GM19467 (cell line): ENCODE data around the gene TRIO.

ENCODE experiments used
- ATAC-seq: cut with Tn5 transposase; IDR thresholded peaks from one replicate; pipeline ENCODE4 v1.9.1; 2021; ENCODE audit warnings: mild to moderate bottlenecking, moderate library complexity; ENCODE audit not compliant: unreplicated experiment

The TRIO gene

GRCh38 chr5:14260637-14261036, 117.5 kb downstream of the TRIO start:
- ATAC-seq = no peak

DNA sequence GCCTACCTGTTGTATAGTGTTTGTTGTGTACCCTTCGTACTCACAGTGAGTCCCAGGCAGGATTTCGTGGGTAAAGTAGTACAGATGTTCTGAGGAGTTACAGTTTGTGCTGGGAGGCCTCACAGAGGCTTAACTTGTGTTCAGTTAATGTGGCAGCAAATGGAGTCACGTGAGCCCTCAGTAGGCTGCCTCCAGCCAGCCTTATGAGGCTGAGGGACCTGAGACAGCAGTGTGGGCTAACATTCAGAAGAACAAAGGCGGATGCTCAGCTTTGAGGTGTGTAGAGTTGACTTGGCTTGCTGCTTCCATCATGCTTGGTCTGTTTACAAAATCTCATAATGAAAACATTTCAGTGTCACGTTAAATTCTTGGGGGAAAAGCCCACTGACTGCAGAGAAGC, 118.1 kb downstream of the TRIO start:
- ATAC-seq = no peak

- no peak for ATAC-seq
These were observed 118.9 kb downstream of the TRIO start for GRCh38 chr5:14261856-14262611.

DNA sequence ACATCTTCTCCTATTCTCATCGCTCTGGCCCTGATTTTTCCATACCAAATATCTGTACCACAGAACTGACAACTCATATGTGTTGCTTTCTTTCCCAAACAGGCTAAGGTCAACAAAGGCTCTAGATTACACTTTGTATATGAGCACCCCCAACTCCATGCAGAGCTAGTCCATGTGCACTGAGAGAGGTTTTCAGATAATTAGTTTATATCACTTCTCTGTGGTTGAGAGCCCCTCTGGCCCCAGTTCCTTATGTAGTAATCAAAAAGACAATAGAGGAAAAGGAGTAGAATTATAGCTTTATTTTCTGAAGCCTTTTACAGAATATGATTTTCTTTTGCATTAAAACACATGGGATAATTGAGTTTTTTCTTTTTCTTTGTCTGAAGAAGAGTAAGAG, 120.0 kb downstream of the TRIO start:
- no peak for ATAC-seq

DNA sequence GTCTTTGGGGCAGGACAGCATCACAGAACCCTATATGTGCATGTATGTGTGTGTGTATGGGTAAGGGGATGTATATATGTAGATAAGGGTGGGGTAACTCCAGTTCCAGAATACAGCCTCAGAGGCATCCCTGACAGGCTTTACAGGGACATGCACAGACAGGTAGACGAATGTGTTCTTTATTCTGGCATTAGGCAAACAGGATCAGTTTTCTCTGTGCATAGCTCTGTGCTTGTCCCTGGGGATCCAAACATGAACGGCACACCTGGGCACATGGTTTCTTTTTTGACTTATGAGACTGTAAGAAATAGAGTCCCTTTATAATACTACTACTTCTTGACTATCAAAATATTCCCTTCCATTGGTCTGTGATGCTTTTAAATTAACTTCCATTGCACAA, 120.6 kb downstream of the TRIO start:
- no peak for ATAC-seq

DNA sequence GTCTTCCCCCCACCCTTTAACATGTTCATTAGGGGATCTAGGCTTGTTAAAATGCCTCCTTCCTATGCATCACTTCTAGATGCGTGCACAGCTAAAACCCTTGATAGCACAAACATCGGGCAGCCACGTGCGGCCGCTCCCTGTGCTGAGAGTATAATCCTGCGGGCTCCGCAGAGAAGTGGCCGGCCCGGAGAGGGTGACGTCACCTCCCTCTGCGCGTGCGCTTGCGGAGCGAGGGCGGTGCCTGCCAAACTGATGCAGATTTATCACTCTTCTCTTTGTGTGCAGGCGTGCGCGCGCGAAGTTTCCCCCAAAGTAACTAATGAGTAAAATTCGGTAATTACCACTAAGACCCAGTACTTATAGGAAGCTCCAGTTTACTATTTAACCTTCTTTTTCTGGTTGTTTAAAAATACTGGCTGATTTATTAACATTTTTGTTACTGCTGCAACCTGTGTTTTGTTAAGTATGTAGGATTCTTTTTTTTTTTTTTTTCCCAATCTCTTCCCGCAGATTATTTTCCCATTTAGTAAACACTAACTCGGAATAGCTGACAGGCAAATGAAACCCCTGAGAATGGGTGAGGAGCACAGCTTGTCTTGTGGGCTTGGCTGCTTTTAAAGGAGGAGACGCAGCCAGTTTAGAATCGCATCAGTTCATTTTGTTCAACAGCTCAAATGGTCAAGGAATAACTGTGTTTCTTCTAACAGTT, 121.6 kb downstream of the TRIO start:
- ATAC-seq = peak; percentile 70

DNA sequence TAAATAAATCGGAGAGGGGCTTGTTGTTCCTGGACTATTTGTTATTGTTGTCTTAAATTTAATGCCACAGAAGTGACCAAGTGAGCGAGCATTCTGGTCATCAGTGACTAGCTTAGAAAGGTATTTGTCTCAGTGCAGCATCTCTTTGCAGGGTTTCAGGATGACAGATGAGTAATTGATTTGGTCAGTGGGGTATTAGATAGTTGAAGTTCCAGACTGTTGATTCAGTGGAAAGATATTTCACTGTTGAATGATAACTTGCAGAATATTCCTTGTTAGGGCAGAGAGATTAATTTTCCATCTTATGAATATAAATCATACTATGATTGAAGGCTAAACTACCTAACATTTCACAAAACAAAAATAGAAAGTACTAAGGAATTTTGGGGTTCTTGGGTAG, 122.4 kb downstream of the TRIO start:
- no peak for ATAC-seq

- ATAC-seq = no peak
These were observed 123.0 kb downstream of the TRIO start for GRCh38 chr5:14266171-14266570.

DNA sequence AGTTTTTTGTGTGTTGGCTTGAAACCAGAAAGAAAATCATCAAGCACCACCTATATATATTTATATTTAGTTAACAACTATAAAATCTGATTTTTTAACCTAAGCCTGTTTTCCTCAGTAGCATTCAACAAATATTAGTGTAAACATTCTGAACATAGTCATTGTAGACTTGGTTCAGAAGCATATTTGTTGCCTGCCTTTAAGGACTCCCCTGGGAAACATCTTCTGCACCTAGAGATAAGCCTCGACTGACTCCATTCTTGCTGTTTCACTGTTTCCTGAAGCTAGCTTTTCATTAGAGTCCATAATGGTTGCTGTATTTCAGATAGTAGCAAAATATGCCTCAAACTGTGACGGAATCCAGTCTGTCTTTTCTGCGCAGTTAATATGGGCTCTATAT, 123.5 kb downstream of the TRIO start:
- ATAC-seq = no peak

DNA sequence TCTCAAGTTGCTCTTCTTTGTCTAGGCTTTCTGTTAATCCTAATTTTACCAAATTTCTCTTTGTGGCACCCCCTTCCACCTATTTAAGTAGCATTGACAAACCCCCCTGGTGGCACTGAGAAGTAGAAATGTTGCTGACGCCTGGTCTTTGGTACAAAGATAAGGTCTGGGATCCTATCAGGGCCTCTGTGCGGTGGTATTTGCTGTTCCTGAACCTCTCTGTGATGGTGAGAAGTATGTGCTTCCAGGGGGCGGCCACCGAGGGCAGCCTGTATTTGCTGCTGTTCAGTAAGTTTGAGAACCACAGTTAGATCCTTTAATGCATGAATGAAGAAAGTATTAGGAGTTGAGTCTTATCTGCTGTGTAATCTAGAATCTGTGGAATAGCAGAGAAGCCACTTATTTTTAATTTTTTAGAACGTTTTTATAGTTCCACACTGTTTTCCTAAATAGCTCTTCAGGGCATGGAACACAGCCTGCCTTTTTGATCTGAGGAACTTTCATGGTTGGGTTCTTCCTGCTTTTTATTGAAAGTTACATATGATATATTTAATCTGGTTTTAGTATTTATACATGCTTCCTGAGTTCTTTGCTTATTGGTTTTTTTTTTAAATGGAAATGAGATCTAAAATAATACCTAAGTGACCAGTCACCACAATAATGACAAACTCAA, 124.2 kb downstream of the TRIO start:
- no peak for ATAC-seq

- ATAC-seq = no peak
These were observed 125.0 kb downstream of the TRIO start for GRCh38 chr5:14267991-14268708.

GRCh38 chr5:14268738-14269137, 125.6 kb downstream of the TRIO start:
- no peak for ATAC-seq

GRCh38 chr5:14269395-14269794, 126.3 kb downstream of the TRIO start:
- ATAC-seq = no peak

DNA sequence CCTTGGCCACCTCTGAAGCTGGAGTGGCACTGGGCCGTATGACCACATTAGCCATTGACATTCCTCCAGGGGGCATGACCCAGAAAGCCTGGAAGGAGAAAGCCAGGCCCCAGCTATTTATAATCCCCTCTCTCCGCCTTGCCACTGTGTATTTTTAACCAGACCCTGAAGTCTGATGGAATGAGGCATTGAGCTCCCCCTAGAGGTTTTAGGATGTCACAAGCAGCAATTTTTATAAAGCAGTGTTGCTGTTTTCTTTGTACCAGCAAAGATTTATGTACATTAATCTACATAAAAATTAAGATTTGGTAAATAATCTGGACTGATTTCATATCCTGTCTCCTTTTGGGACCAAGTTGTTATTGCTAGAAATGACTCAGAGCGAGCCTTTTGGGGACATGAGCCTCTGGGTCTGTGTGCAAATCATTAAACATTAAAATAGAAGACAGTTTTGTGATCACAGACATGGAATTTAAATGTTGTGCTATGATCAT, 127.1 kb downstream of the TRIO start:
- ATAC-seq = no peak

DNA sequence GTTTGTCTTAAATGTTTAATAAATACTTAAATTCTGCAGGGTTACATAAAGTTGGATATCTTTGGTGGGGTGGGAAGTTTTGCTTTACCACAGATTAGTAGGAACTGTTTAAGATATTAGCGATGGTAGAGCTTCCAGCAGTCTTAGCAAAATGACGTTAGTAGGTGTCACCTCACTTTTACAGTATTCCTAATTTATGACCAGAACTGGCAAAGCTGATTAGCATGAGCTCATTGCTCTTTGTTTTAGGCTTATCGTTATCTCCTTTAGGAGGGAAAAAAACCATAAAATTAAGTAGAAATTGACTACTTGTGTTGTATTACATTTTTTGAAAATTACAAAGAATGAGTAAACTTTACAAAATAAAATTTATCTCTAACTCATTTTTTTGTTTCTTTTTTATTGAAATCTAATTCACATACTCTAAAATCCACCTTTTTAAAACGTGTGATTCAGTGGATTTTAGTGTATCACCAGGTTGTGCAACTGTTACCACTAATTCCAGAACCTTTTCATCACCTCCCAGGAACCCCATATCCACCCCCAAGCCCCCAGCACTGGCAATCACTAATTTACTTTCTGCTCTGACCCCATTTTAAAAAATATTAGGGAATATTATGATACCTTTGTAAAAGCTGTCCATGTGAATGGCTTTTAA, 129.5 kb downstream of the TRIO start:
- no peak for ATAC-seq

- ATAC-seq = no peak
These were observed 130.1 kb downstream of the TRIO start for GRCh38 chr5:14273207-14273767.

DNA sequence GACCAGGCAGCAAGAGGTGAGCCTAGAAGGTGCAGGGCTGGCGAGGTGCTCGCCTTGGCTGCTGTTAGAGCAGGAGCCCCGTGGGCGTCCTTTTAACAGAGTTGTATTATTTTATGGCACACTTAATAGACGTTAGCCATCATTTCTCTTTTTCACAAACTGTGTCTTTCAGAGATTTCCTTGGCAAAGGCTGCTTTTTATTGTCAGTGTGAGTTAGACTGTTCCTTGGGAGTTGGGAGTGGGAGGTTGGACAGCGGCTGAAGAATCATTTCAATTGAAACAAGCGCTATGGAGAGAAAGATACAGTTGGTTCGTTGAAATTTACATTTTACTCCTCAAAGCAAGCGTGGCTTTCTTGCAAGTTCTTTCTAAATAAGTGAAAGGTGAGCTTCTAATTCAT, 133.2 kb downstream of the TRIO start:
- ATAC-seq = no peak

DNA sequence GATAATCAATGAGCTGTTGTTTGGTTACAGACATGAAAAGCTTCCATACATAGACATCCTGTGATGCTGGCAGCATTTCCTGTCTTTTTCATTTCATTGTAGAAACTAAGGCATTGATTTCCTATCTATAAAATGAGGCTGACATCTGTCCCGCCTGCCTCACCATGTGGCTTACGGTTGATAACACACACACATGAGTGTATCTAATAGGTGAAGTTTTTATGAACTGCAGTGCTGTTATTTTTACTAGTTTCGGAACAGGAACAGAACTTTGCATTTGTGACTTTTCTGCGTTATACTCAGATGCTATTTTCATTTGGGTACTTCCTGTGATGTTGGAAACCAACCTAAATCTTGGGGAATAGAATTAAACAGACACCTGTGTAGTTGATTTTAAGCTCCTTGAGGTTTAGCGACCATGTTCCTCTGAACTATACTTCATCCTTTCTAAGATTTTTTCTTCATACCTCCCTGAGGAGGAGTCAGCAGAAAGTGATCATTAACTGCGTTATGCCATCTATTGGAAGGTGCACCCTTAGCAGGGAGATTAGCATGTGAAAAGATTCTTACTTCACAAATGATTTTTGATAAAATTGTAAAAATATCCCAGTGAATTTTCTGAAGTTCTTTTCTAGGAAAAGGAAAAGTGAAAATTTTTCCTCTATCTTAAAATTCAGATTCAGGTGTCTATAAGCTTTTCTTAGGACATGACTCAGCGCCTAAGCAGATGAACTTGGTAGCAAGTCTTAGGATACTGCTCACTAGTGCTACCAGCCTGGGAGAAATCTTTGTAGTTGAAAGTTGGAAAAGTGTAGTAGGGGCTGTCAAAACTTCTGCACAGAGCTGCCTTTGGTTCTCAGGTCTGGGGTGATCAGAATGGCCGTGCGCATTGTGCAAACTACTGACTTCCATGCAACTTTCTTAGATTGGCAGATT, 134.5 kb downstream of the TRIO start:
- peak; percentile 55 for ATAC-seq

GRCh38 chr5:14280294-14280854, 137.2 kb downstream of the TRIO start:
- ATAC-seq = no peak
